ENCODE results near the gene NEK9. TPM values are rescaled to one million over a fixed set of nuclear protein-coding genes. Genes with fewer than 3 reads are reported as not detected.

Gene NEK9
- total RNA-seq, 1 experiment from 2014 or later, result 56.5 TPM

GRCh38 chr14:75081660-75082229 lies 45.1 kb downstream of the NEK9 start:
- H4K20me1 ChIP-seq (ENCODE audit: control insufficient read depth, insufficient read depth, insufficient read length), result no peaks in the 10 kb centered on the region
- H4K8ac ChIP-seq (replicated peaks; ENCODE audit: insufficient read length, low read depth, low read length), result no peak overlapping the region
- Mint-ChIP-seq H3K4me1 (no peaks in the 10 kb centered on the region), H3K9me3 (no peaks in the 10 kb centered on the region), H3K4me3 (no peak overlapping the region), H3K27ac (no peak overlapping the region), H3K27me3 (ENCODE audit: low read depth) (no peaks in the 10 kb centered on the region), H3K36me3 (ENCODE audit: insufficient read depth in 1 of 3, low read depth in 3 of 3) (peaks cover 4 to 46% (median 28%) of the 10 kb centered on the region in 3 experiments; a peak in 6 of 7 replicates)
- H4K91ac ChIP-seq (ENCODE audit: insufficient read length, low read depth, low read length), result no peak overlapping the region
- no peak overlapping the region for H2BK5ac ChIP-seq (ENCODE audit: insufficient read length, low read length)
- no peak overlapping the region for H3K18ac ChIP-seq (ENCODE audit: insufficient read length, low read depth, low read length)
- no peaks in the 10 kb centered on the region for H3K79me2 ChIP-seq (ENCODE audit: insufficient read depth, low read length)
- H2BK20ac ChIP-seq (ENCODE audit: low read depth, low read length, poor library complexity, severe bottlenecking), result no peak overlapping the region
- no peaks in the 10 kb centered on the region for H3K23me2 ChIP-seq (ENCODE audit: insufficient read length, low read depth, low read length, poor library complexity, severe bottlenecking)
- WGBS (ENCODE audit: extremely low coverage, insufficient read length, low lambda C conversion rate), result no CpG with 5 or more reads among the region's 2 CpGs
- H3K23ac ChIP-seq (ENCODE audit: insufficient read length, low read depth, low read length), result no peak overlapping the region
- no peaks in the 10 kb centered on the region for H3K9me3 ChIP-seq (ENCODE audit: control insufficient read depth, low read depth, low read length)
- no peak overlapping the region for H2BK12ac ChIP-seq (ENCODE audit: insufficient read length, low read depth, low read length)
- no peak overlapping the region for H2BK15ac ChIP-seq (ENCODE audit: low read depth, low read length)
- H3K27me3 ChIP-seq (ENCODE audit: insufficient read depth, low read length), result no peaks in the 10 kb centered on the region
- no peak overlapping the region for H3T11ph ChIP-seq (ENCODE audit: low read length)
- H2AFZ ChIP-seq (ENCODE audit: low read length), result no peak overlapping the region
- no peak overlapping the region for H2AK5ac ChIP-seq (ENCODE audit: insufficient read length, low read length)
- H3K4me2 ChIP-seq (ENCODE audit: insufficient read depth, insufficient read length, low read length), result no peak overlapping the region
- H3K14ac ChIP-seq (ENCODE audit: insufficient read depth, low read length), result no peak overlapping the region
- TF ChIP-seq, protein P1, sequence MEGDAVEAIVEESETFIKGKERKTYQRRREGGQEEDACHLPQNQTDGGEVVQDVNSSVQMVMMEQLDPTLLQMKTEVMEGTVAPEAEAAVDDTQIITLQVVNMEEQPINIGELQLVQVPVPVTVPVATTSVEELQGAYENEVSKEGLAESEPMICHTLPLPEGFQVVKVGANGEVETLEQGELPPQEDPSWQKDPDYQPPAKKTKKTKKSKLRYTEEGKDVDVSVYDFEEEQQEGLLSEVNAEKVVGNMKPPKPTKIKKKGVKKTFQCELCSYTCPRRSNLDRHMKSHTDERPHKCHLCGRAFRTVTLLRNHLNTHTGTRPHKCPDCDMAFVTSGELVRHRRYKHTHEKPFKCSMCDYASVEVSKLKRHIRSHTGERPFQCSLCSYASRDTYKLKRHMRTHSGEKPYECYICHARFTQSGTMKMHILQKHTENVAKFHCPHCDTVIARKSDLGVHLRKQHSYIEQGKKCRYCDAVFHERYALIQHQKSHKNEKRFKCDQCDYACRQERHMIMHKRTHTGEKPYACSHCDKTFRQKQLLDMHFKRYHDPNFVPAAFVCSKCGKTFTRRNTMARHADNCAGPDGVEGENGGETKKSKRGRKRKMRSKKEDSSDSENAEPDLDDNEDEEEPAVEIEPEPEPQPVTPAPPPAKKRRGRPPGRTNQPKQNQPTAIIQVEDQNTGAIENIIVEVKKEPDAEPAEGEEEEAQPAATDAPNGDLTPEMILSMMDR (conservative IDR thresholded peaks at IDR 0.05), result no peak
- no peak overlapping the region for H4K5ac ChIP-seq (ENCODE audit: insufficient read length, low read depth, low read length)
- DNase-seq, result no peak
- H3K4ac ChIP-seq (ENCODE audit: low read depth, low read length), result no peak overlapping the region
- no peak overlapping the region for H2BK120ac ChIP-seq (ENCODE audit: low read depth, low read length, poor library complexity, severe bottlenecking)
- H3K79me1 ChIP-seq (ENCODE audit: insufficient read depth, low read depth, low read length, poor library complexity, severe bottlenecking), result no peaks in the 10 kb centered on the region
- H3K4me1 ChIP-seq (ENCODE audit: insufficient read depth, low read length), result no peaks in the 10 kb centered on the region
- H3K27ac ChIP-seq (ENCODE audit: insufficient read length, low read depth, low read length), result no peak overlapping the region
- no peak overlapping the region for H3K9ac ChIP-seq (ENCODE audit: extremely low read depth, insufficient read length, low read length)
- H3K56ac ChIP-seq (ENCODE audit: insufficient read length, low read depth, low read length), result no peak overlapping the region
